Stimulated activated CD8-positive, alpha-beta memory T cell treated with anti-CD3 and anti-CD28 coated beads, Interleukin-12 subunit alpha, Interleukin-12 subunit beta, amount 100 ng/mL, for 24 hours (primary cell): ENCODE measurements around the gene MED15.

ENCODE experiments used
- DNase-seq: peaks from one replicate; pipeline ENCODE4 v3.0.0-alpha.2; 2020; ENCODE audit errors: extremely low read depth

MED15 gene

GRCh38 chr22:20625270-20625669 lies 117.9 kb downstream of the MED15 start:
- no peak for DNase-seq

GRCh38 chr22:20626811-20627210 lies 119.4 kb downstream of the MED15 start:
- no peak for DNase-seq

GRCh38 chr22:20627432-20627831 lies 120.0 kb downstream of the MED15 start:
- DNase-seq, result no peak

GRCh38 chr22:20628081-20628939 lies 120.9 kb downstream of the MED15 start:
- no peak for DNase-seq

- DNase-seq, result no peak
Observed at GRCh38 chr22:20629401-20629800, 122.0 kb downstream of the MED15 start.

- no peak for DNase-seq
Observed at GRCh38 chr22:20630873-20631617, 123.6 kb downstream of the MED15 start.

GRCh38 chr22:20632082-20632481 lies 124.7 kb downstream of the MED15 start:
- no peak for DNase-seq

- no peak for DNase-seq
Observed at GRCh38 chr22:20632518-20632917, 125.1 kb downstream of the MED15 start.

- no peak for DNase-seq
Observed at GRCh38 chr22:20634560-20635226, 127.3 kb downstream of the MED15 start.

GRCh38 chr22:20635227-20635591 lies 127.8 kb downstream of the MED15 start:
- DNase-seq, result no peak

GRCh38 chr22:20636075-20636812 lies 128.8 kb downstream of the MED15 start:
- no peak for DNase-seq

GRCh38 chr22:20636945-20637344 lies 129.5 kb downstream of the MED15 start:
- no peak for DNase-seq
